DOHH2 (cell line): Measurements from ENCODE around the gene SEPHS2.

ENCODE experiments used
- CTCF ChIP-seq: fragments of 200-600 bp; sonication (generic); IDR thresholded peaks from one replicate; pipeline ENCODE4 v1.5.1; 2014; ENCODE audit warnings: antibody characterized with exemption, mild to moderate bottlenecking, low read depth, low read length; ENCODE audit not compliant: poor library complexity, severe bottlenecking
- EZH2phosphoT487 ChIP-seq: fragments of 200-600 bp; sonication (generic); IDR thresholded peaks from 2 replicates; pipeline ENCODE4 v1.6.1; 2017; ENCODE audit warnings: borderline replicate concordance, mild to moderate bottlenecking, antibody characterized with exemption, low read length, moderate library complexity, mixed read lengths

DNA sequence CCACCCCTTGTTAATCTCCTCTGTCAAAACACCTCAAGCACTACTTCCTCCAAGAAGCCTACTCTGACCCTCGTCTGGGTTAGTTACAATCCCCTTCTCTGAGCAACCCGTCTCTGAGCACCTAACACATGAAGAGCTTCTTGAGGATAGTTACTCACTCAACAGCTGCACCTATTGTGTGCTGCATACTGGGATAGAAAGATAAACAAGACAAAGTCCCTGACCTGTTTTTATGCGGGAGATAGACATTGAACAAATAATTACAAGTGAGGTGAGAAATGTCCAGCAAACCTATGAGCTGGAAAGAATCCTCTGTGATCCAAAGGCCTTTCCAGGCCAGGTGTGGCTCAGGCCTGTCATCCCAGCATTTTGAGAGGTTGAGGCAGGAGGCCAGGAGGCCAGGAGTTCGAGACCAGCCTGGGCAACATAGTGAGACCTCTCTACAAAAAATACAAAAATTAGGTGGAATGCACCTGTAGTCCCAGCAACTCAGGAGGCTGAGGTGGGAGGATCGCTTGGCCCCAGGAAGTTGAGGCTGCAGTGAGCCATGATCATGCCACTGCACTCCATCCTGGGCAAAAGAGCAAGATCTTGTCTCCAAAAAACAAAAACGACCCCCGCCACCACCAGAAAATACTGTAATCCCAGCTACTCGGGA is 43.8 kb downstream of the SEPHS2 start:
- no peak for TF ChIP-seq EZH2phosphoT487
- TF ChIP-seq CTCF, result no peak
